ENCODE measurements around the gene MYO5B. TPM values are rescaled to one million over a fixed set of nuclear protein-coding genes. Genes with fewer than 3 reads are reported as not detected.

Gene MYO5B
- total RNA-seq, 4 donors from 2014 or later = 53.1 to 74.8 (median 55.2) TPM

DNA sequence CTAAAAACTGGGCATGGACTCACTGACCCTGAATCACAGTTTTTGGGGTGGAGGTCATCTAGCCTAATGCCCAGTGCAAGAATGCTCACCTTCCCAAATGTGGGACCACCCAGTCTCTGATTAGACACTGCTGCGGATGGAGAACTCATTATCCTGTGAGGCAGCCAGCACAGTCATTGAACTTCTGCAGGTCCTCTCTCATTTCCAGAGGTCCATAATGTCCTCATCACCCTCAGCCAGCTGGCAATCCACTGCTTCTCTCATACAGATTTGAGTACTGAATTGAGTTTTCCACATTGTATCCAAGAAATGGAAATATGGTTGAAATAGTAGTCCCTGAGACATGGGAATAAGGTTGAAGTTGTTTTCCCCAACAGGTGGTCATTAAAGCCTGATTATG is 5.0 kb upstream of the MYO5B start:
- 69% methylated on average over 1 of the region's 1 CpG for WGBS, 2 donors
- intact Hi-C loops (cut with DNase I; ENCODE audit: low total_unique reads) = no loop called here
- TF ChIP-seq POLR2A (IDR thresholded peaks at IDR 0.05) (no peak), CTCF (IDR thresholded peaks at IDR 0.05) (no peak)
- no peak overlapping the region for H3K4me3 ChIP-seq (ENCODE audit: low read depth, poor library complexity, severe bottlenecking)
- no peak for DNase-seq (ENCODE audit: low spot score in 2 of 2)

DNA sequence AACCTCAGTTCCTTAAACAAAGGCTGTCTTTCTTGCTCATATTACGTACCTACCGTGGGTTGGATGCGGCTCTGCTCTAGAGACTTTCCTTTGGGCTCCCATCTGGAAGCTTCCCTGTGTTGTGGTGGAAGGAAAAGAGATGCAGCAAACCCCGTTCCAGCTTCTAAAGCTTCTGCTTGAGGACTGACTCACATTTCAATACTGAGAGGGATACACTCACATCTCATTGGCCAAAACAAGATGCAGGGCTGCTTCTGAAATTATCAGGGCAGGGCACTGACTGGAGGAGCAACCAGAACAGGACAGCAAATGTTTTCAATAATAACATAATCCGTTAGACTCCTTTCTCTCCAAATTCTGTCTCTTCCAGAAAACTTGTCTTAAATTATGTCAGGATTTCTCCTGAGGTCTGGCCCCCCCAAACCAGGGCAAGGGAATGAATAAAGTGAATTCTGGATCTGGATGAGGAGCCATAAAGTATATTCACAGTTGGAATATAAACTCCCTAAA is 4.5 kb upstream of the MYO5B start:
- intact Hi-C loops (cut with DNase I; ENCODE audit: low total_unique reads) = no loop called here
- no peak for DNase-seq (ENCODE audit: low spot score in 2 of 2)
- H3K4me3 ChIP-seq (ENCODE audit: low read depth, poor library complexity, severe bottlenecking) = no peak overlapping the region
- TF ChIP-seq POLR2A (IDR thresholded peaks at IDR 0.05) (no peak), CTCF (IDR thresholded peaks at IDR 0.05) (no peak)
- WGBS, 2 donors = 47 to 48% methylated on average over 5 of the region's 5 CpGs

- 85 to 88% methylated on average over 3 of the region's 3 CpGs for WGBS, 2 donors
- DNase-seq (ENCODE audit: low spot score in 2 of 2) = no peak
- intact Hi-C loops (cut with DNase I; ENCODE audit: low total_unique reads) = no loop called here
- no peak overlapping the region for H3K4me3 ChIP-seq (ENCODE audit: low read depth, poor library complexity, severe bottlenecking)
- TF ChIP-seq CTCF (IDR thresholded peaks at IDR 0.05) = no peak
- TF ChIP-seq POLR2A (IDR thresholded peaks at IDR 0.05) = no peak
Measured at GRCh38 chr18:50196261-50196660, 1.3 kb upstream of the MYO5B start.

- no peak overlapping the region for H3K4me3 ChIP-seq (ENCODE audit: low read depth, poor library complexity, severe bottlenecking)
- WGBS, 2 donors = 32 to 37% methylated on average over 10 of the region's 10 CpGs
- intact Hi-C loops (cut with DNase I; ENCODE audit: low total_unique reads) = no loop called here
- DNase-seq (ENCODE audit: low spot score in 2 of 2) = no peak
- TF ChIP-seq CTCF (IDR thresholded peaks at IDR 0.05) = no peak
- TF ChIP-seq POLR2A (IDR thresholded peaks at IDR 0.05) = no peak
Measured at GRCh38 chr18:50195689-50196088, 742 bp upstream of the MYO5B start.

DNA sequence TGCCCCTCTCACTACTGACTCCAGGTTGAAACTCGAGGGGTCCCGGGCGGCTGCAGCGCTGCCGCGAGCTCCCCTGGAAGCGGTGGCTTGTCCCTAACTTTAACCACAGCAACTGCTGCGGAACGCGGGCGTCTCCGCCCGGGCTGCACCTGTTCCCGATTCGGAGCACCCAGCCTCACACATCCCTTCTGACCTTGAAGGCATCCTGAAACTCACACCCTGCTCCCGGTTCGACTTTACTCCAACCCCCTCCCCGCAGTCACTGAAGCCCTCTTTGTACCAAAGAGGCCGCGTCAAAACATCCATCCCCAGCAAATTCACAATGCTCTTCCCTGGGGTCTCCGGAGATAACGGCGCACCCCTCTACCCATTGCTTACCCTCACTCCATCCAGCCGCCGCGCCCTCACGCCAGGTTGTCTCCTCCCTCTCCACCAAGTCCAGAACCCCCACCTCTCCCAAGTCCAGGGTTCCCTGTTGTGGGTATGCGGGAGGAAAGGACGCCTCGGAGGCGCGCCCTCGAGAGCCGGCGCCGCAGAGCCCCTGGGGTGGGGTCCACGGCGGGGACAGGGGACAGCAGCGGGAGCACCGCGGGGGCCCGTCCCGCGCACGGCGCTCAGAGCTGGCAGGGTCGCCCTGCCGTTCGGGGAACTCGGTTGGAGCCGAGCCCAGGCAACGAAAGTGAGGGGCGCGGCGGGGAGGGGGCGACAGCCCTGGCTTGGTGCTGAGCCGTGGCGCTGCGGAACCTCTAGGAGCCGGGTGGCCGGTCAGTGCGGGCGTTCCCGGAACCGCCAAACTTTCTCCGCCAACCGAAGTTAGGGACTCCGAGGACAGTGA is 934 bp downstream of the MYO5B start:
- H3K4me3 ChIP-seq (ENCODE audit: low read depth, poor library complexity, severe bottlenecking) = peak overlapping the region; percentile 51
- TF ChIP-seq CTCF (IDR thresholded peaks at IDR 0.05) = no peak
- intact Hi-C loops (cut with DNase I; ENCODE audit: low total_unique reads) = no loop called here
- DNase-seq (ENCODE audit: low spot score in 2 of 2) = no peak
- WGBS, 2 donors = 2% methylated on average over 45 to 65 of the region's 68 CpGs

All from lower leg skin (tissue), 4 donors.